Measurements from ENCODE around the gene RNF181. TPM values are rescaled to one million over a fixed set of nuclear protein-coding genes. Genes with fewer than 3 reads are reported as not detected.
"Not testable (repeated sequence)": the region's sequence is repeated elsewhere in the genome, so short reads cannot be mapped to it uniquely, and the experiment has no call there.

Gene RNF181
- total RNA-seq, 6 experiments from 2014 or later: 54.5 to 123 (median 66.6) TPM

GRCh38 chr2:85602476-85603234 lies 7.1 kb downstream of the RNF181 start, which contains the start of gene TMEM150A:
Gene TMEM150A, minus strand, starts transcription at chr2:85602698. Its CDS starts 750 bp downstream, at chr2:85601948.
- H3K27ac ChIP-seq: peak within 1 kb of the TSS; percentile 72 to 78 (median 74)
- H3K4me1 ChIP-seq: peaks cover 0 to 49% (median 18%) of the 10 kb centered on the region in 4 donors
- ATAC-seq (peak; percentile 87 to 97 (median 90)), DNase-seq (peak; percentile 96 to 97 (median 96))
- TF ChIP-seq POLR2A (IDR thresholded peaks at IDR 0.05) (peak; percentile 97), CTCF (IDR thresholded peaks at IDR 0.05) (peak; percentile 29 to 44 (median 41))
- H3K27me3 ChIP-seq: no peaks in the 10 kb centered on the region
- 0% methylated on average over 5 of the region's 73 CpGs for WGBS (ENCODE audit: insufficient coverage, low coverage, low lambda C conversion rate, missing lambda C conversion rate)
- intact Hi-C loops (cut with DNase I): no loop called here
- peaks cover 0 to 20% (median 0%) of the 10 kb centered on the region in 4 donors for H3K36me3 ChIP-seq
- H3K4me3 ChIP-seq: peak within 1 kb of the TSS; percentile 67 to 83 (median 81)
- H3K9me3 ChIP-seq: no peaks in the 10 kb centered on the region

- peaks cover 0 to 42% (median 13%) of the 10 kb centered on the region in 4 donors for H3K4me1 ChIP-seq
- WGBS (ENCODE audit: insufficient coverage, low coverage, low lambda C conversion rate, missing lambda C conversion rate): 32% methylated on average over 3 of the region's 3 CpGs
- H3K27me3 ChIP-seq; ATAC-seq; DNase-seq; H3K9me3 ChIP-seq; intact Hi-C loops (cut with DNase I): not testable (repeated sequence)
- H3K4me3 ChIP-seq: peak overlapping the region in 1 of 3 donors; percentile 83
- peaks cover 0 to 20% (median 2%) of the 10 kb centered on the region in 4 donors for H3K36me3 ChIP-seq
- peak overlapping the region in 1 of 3 donors; percentile 53 for H3K27ac ChIP-seq
Measured at GRCh38 chr2:85604133-85604444, 8.5 kb downstream of the RNF181 start.

- Histone ChIP-seq H3K4me1 (peaks cover 0 to 42% (median 13%) of the 10 kb centered on the region in 4 donors), H3K4me3 (peak overlapping the region in 1 of 3 donors; percentile 2), H3K27me3 (no peaks in the 10 kb centered on the region), H3K36me3 (peaks cover 0 to 20% (median 2%) of the 10 kb centered on the region in 4 donors), H3K27ac (peak overlapping the region in 2 of 3 donors; percentile 38 to 53), H3K9me3 (no peaks in the 10 kb centered on the region)
- peak in 2 of 4 donors; percentile 14 to 26 for ATAC-seq
- WGBS (ENCODE audit: insufficient coverage, low coverage, low lambda C conversion rate, missing lambda C conversion rate): 17% methylated on average over 5 of the region's 6 CpGs
- DNase-seq: no peak
- intact Hi-C loops (cut with DNase I): no loop called here
- TF ChIP-seq CTCF (IDR thresholded peaks at IDR 0.05) (no peak), POLR2A (IDR thresholded peaks at IDR 0.05) (peak; percentile 26)
Measured at GRCh38 chr2:85604568-85605339, 9.2 kb downstream of the RNF181 start.

- H3K27ac ChIP-seq: peak overlapping the region in 2 of 3 donors; percentile 38 to 53
- DNase-seq: no peak
- ATAC-seq: no peak
- H3K36me3 ChIP-seq: peaks cover 0 to 12% (median 2%) of the 10 kb centered on the region in 4 donors
- 63% methylated on average over 4 of the region's 4 CpGs for WGBS (ENCODE audit: insufficient coverage, low coverage, low lambda C conversion rate, missing lambda C conversion rate)
- intact Hi-C loops (cut with DNase I): no loop called here
- no peaks in the 10 kb centered on the region for H3K9me3 ChIP-seq
- H3K27me3 ChIP-seq: no peaks in the 10 kb centered on the region
- peak overlapping the region in 1 of 3 donors; percentile 2 for H3K4me3 ChIP-seq
- peaks cover 0 to 46% (median 13%) of the 10 kb centered on the region in 4 donors for H3K4me1 ChIP-seq
- TF ChIP-seq CTCF (IDR thresholded peaks at IDR 0.05) (no peak), POLR2A (IDR thresholded peaks at IDR 0.05) (no peak)
Measured at GRCh38 chr2:85605406-85606115, 10.0 kb downstream of the RNF181 start.

All from right lobe of liver (tissue), 6 donors.